NCI-H128 (cell line): ENCODE results near the gene KRTAP2-3.
"Not testable (repeated sequence)": the region's sequence is repeated elsewhere in the genome, so short reads cannot be mapped to it uniquely, and the experiment has no call there.

Experiments used
- DNase-seq: peaks from one replicate; lab custom pipeline; 2025; ENCODE audit not compliant: unreplicated experiment; lab: John Stamatoyannopoulos, UW

KRTAP2-3 gene

GRCh38 chr17:41037853-41038350, 22.0 kb downstream of the KRTAP2-3 start:
- no peak for DNase-seq

- DNase-seq, result not testable (repeated sequence)
These were observed 25.5 kb downstream of the KRTAP2-3 start, which contains the start of gene KRTAP1-3 for GRCh38 chr17:41034346-41034935. Gene KRTAP1-3 (minus strand): TSS chr17:41034874. CDS start chr17:41034821, 53 bp downstream.

- DNase-seq, result no peak
These were observed 30.2 kb downstream of the KRTAP2-3 start, which contains the start of gene KRTAP1-4 for GRCh38 chr17:41029633-41030245. Gene KRTAP1-4 (minus strand): TSS chr17:41030195. CDS start chr17:41030078, 117 bp downstream.

- no peak for DNase-seq
These were observed 33.0 kb downstream of the KRTAP2-3 start, which contains the start of gene KRTAP1-5 for GRCh38 chr17:41026715-41027471. Gene KRTAP1-5 (minus strand): TSS chr17:41027208. CDS start chr17:41027155, 53 bp downstream.

GRCh38 chr17:41024697-41025096, 35.2 kb downstream of the KRTAP2-3 start:
- no peak for DNase-seq

GRCh38 chr17:41020336-41020735, 39.6 kb downstream of the KRTAP2-3 start:
- no peak for DNase-seq

- DNase-seq, result no peak
These were observed 40.5 kb downstream of the KRTAP2-3 start for GRCh38 chr17:41019415-41019814.

- DNase-seq, result no peak
These were observed 41.4 kb downstream of the KRTAP2-3 start for GRCh38 chr17:41018541-41018940.

GRCh38 chr17:41016578-41017215, 43.2 kb downstream of the KRTAP2-3 start:
- DNase-seq, result no peak

- DNase-seq, result no peak
These were observed 44.5 kb downstream of the KRTAP2-3 start for GRCh38 chr17:41015454-41015853.

GRCh38 chr17:41013606-41014005, 46.3 kb downstream of the KRTAP2-3 start:
- DNase-seq, result no peak

- DNase-seq, result no peak
These were observed 46.7 kb downstream of the KRTAP2-3 start for GRCh38 chr17:41013181-41013580.

- DNase-seq, result no peak
These were observed 47.4 kb downstream of the KRTAP2-3 start for GRCh38 chr17:41012326-41013120.

GRCh38 chr17:41010441-41010840, 49.5 kb downstream of the KRTAP2-3 start:
- DNase-seq, result no peak

- no peak for DNase-seq
These were observed 50.0 kb downstream of the KRTAP2-3 start for GRCh38 chr17:41009936-41010335.

- no peak for DNase-seq
These were observed 50.6 kb downstream of the KRTAP2-3 start for GRCh38 chr17:41009301-41009760.
